Activated naive CD4-positive, alpha-beta T cell treated with anti-CD3 and anti-CD28 coated beads, Interleukin-2, amount 10 ng/mL, durations not matched to agents 7 days and 5 days (primary cell): ENCODE measurements around the gene ACVRL1.
A peak's percentile ranks its signal among the peaks of the same experiment; 100 is the strongest.

Experiments used
- CTCF ChIA-PET: fragments of 350-600 bp; sonication (Branson Sonifier 250); formaldehyde crosslinking; loops from one replicate; lab custom pipeline; 2021; ENCODE audit warnings: antibody characterized with exemption; lab: Charles Lee
- DNase-seq: peaks from one replicate; pipeline ENCODE4 v3.0.0-alpha.2; 2020
- H3K27ac Mint-ChIP-seq: one replicate; pipeline ENCODE4 v1.8.0; 2021; ENCODE audit warnings: mild to moderate bottlenecking, moderate library complexity, mixed read lengths
- H3K27me3 Mint-ChIP-seq: one replicate; pipeline ENCODE4 v1.8.0; 2021; ENCODE audit warnings: mild to moderate bottlenecking, mixed read lengths
- H3K36me3 Mint-ChIP-seq: one replicate; pipeline ENCODE4 v1.8.0; 2021; ENCODE audit warnings: mixed read lengths
- H3K4me1 Mint-ChIP-seq: one replicate; pipeline ENCODE4 v1.8.0; 2021; ENCODE audit warnings: mixed read lengths
- H3K4me3 Mint-ChIP-seq: one replicate; pipeline ENCODE4 v1.8.0; 2021; ENCODE audit warnings: mild to moderate bottlenecking, moderate library complexity, mixed read lengths
- H3K9me3 Mint-ChIP-seq: one replicate; pipeline ENCODE4 v1.8.0; 2021; ENCODE audit warnings: mixed read lengths

ACVRL1 gene

GRCh38 chr12:51941604-51942003, 34.3 kb downstream of the ACVRL1 start:
- no peak overlapping the region for H3K27ac Mint-ChIP-seq
- peaks cover 54% of the 10 kb centered on the region for H3K27me3 Mint-ChIP-seq
- H3K4me1 Mint-ChIP-seq: peaks cover 4% of the 10 kb centered on the region
- CTCF ChIA-PET: interaction anchor here (1.0 to 1.4 kb wide), 2 partner anchors 18 to 36 kb away, joined by 3 read pairs; no protein-coding TSS in a partner anchor
- no peaks in the 10 kb centered on the region for H3K36me3 Mint-ChIP-seq
- DNase-seq: no peak
- peaks cover 15% of the 10 kb centered on the region for H3K9me3 Mint-ChIP-seq
- no peak overlapping the region for H3K4me3 Mint-ChIP-seq

- Mint-ChIP-seq H3K9me3 (peaks cover 15% of the 10 kb centered on the region), H3K4me1 (peaks cover 4% of the 10 kb centered on the region), H3K36me3 (no peaks in the 10 kb centered on the region), H3K27ac (no peak overlapping the region), H3K27me3 (peaks cover 54% of the 10 kb centered on the region), H3K4me3 (no peak overlapping the region)
- CTCF ChIA-PET: interaction anchor here (1.0 to 1.4 kb wide), 2 partner anchors 18 to 35 kb away, joined by 3 read pairs; no protein-coding TSS in a partner anchor
- DNase-seq: no peak
Measured at GRCh38 chr12:51942056-51942455, 34.8 kb downstream of the ACVRL1 start.

GRCh38 chr12:51942501-51943000, 35.2 kb downstream of the ACVRL1 start:
- H3K4me1 Mint-ChIP-seq: peaks cover 4% of the 10 kb centered on the region
- no peaks in the 10 kb centered on the region for H3K36me3 Mint-ChIP-seq
- peaks cover 15% of the 10 kb centered on the region for H3K9me3 Mint-ChIP-seq
- CTCF ChIA-PET: interaction anchor here (1.0 to 1.4 kb wide), 2 partner anchors 19 to 35 kb away, joined by 3 read pairs; no protein-coding TSS in a partner anchor
- H3K4me3 Mint-ChIP-seq: no peak overlapping the region
- H3K27ac Mint-ChIP-seq: no peak overlapping the region
- peaks cover 59% of the 10 kb centered on the region for H3K27me3 Mint-ChIP-seq
- no peak for DNase-seq

DNA sequence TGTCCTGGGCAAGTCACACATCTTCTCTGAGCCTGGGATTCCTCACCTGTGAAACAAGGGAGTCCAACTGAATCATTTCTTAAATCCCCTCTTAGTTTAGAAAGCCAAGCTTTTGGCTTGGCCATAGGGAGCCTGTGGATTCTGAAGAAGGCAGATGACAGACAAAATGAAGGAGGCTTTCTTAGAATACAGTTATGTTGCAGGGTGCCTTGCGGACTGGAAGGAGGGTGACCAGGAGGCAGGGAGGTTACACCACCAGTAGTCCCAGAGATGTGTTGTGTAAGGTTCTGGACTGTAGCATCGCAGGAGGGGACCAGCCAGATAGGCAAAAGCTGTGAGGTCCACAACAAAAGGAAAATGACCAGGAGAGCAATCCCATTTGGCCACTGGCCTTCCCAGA, 36.0 kb downstream of the ACVRL1 start:
- H3K27me3 Mint-ChIP-seq: peaks cover 61% of the 10 kb centered on the region
- CTCF ChIA-PET: no interaction called here

DNA sequence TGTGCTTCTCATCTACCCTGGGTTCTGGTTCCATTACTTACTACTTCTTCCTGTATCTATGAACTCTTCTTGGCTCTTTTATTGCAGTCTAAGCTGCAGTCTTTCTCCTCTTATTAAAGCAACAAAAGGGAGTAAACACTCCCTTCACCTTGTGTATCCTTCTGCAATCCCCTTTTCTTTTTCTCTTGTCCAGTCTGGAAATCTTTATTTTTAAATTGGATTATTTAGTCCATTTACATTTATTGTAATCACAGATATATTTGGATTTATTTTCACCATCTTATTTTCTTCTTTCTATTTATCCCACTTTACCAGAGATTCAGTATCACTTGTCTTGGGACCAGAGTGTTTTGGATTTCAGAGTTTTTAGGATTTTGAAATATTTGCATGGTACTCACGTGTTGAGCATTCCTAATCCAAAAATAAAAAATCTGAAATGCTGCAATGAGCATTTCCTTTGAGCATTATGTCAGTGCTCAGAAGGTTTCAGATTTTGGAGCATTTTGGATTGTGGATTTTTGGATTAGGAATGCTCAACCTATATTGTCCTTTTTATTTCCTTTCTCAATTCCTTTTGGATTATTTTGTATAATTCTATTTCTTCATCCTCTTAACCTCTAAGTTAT, 37.4 kb downstream of the ACVRL1 start:
- Mint-ChIP-seq H3K27me3 (peaks cover 67% of the 10 kb centered on the region), H3K4me3 (no peak overlapping the region), H3K36me3 (no peaks in the 10 kb centered on the region), H3K27ac (no peak overlapping the region), H3K4me1 (peaks cover 4% of the 10 kb centered on the region), H3K9me3 (peaks cover 15% of the 10 kb centered on the region)
- no peak for DNase-seq
- CTCF ChIA-PET: no interaction called here

More for the DNA sequence above, 36.0 kb downstream of the ACVRL1 start:
- H3K9me3 Mint-ChIP-seq: peaks cover 15% of the 10 kb centered on the region
- H3K36me3 Mint-ChIP-seq: no peaks in the 10 kb centered on the region
- DNase-seq: no peak
- H3K4me3 Mint-ChIP-seq: no peak overlapping the region
- H3K4me1 Mint-ChIP-seq: peaks cover 4% of the 10 kb centered on the region
- no peak overlapping the region for H3K27ac Mint-ChIP-seq

GRCh38 chr12:51947246-51947996, 40.1 kb downstream of the ACVRL1 start:
- Mint-ChIP-seq H3K27me3 (peaks cover 69% of the 10 kb centered on the region), H3K4me3 (no peak overlapping the region), H3K27ac (no peak overlapping the region)

GRCh38 chr12:51948066-51948465, 40.8 kb downstream of the ACVRL1 start:
- DNase-seq: no peak
- peaks cover 11% of the 10 kb centered on the region for H3K4me1 Mint-ChIP-seq
- H3K27me3 Mint-ChIP-seq: peaks cover 69% of the 10 kb centered on the region
- H3K27ac Mint-ChIP-seq: no peak overlapping the region
- CTCF ChIA-PET: no interaction called here
- no peaks in the 10 kb centered on the region for H3K36me3 Mint-ChIP-seq
- peaks cover 15% of the 10 kb centered on the region for H3K9me3 Mint-ChIP-seq
- no peak overlapping the region for H3K4me3 Mint-ChIP-seq

More at GRCh38 chr12:51947246-51947996, 40.1 kb downstream of the ACVRL1 start:
- peaks cover 5% of the 10 kb centered on the region for H3K4me1 Mint-ChIP-seq
- peaks cover 15% of the 10 kb centered on the region for H3K9me3 Mint-ChIP-seq
- no peaks in the 10 kb centered on the region for H3K36me3 Mint-ChIP-seq
- CTCF ChIA-PET: no interaction called here
- no peak for DNase-seq

DNA sequence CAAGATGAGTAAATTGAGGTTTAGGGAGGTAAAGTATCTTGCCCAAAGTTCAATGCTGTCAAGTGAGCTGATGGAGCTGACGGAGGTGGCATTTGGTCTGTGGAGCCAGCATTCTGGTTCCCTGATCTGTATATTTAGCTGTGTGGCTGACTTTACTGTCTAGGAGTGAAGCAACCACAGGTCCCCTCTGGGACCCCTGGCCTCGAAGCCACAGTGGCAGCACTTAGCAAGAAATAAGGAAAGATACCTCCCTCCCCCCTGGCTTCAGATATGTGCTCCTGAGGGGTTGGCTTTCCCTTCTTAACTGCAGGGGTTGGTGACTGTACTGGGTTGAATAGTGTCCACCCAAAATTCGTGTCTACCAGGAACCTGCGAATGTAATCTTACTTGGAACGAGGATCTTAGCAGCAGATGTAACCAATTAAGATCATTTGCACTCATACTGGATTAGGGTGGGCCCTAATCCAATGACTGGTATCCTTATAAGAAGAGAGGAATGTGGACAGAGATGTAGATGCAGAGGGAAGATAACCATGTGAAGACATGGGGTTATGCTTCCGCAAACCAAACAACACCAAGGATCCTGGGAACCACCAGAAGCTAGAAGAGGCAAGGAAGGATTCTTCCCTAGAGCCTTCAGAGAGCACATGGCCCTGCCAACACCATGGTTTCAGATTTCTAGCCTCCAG, 42.2 kb downstream of the ACVRL1 start:
- no peaks in the 10 kb centered on the region for H3K36me3 Mint-ChIP-seq
- no peak overlapping the region for H3K27ac Mint-ChIP-seq
- peaks cover 8% of the 10 kb centered on the region for H3K9me3 Mint-ChIP-seq
- CTCF ChIA-PET: interaction anchor here (0.7 to 1.9 kb wide), 4 partner anchors 11 to 76 kb away, joined by 3 to 5 read pairs (median 5); no protein-coding TSS in a partner anchor
- no peak overlapping the region for H3K4me3 Mint-ChIP-seq
- H3K4me1 Mint-ChIP-seq: peaks cover 23% of the 10 kb centered on the region
- no peak for DNase-seq
- H3K27me3 Mint-ChIP-seq: peaks cover 69% of the 10 kb centered on the region

DNA sequence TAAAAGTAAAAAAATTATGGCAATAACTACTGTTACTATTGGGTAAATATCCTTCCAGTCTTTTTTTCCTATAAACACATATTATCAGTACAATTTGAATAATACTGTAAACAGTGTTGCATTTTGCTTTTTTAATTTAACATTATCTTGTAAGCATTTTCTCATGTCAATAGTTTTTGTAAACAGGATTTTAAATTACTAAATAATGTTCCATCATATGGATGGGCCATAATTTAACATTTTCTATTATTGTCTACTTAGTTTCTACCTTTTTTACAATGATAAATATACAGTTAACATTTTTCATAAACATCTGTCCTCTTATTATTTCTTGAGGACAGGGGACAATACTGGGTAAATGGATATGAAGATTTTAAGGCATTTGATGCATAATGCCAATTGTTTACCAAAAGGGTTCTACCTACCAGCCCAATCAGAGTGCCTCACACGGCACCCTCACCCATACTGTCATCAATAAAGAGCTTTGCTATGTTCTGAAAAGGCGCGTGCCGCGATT, 43.4 kb downstream of the ACVRL1 start:
- DNase-seq: no peak
- no peaks in the 10 kb centered on the region for H3K9me3 Mint-ChIP-seq
- peaks cover 67% of the 10 kb centered on the region for H3K27me3 Mint-ChIP-seq
- no peaks in the 10 kb centered on the region for H3K36me3 Mint-ChIP-seq
- peak overlapping the region; percentile 94 for H3K4me3 Mint-ChIP-seq
- peaks cover 24% of the 10 kb centered on the region for H3K4me1 Mint-ChIP-seq
- CTCF ChIA-PET: interaction anchor here (1.9 kb wide), 1 partner anchor 24 kb away, joined by 5 read pairs; no protein-coding TSS in a partner anchor
- peak overlapping the region; percentile 77 for H3K27ac Mint-ChIP-seq

DNA sequence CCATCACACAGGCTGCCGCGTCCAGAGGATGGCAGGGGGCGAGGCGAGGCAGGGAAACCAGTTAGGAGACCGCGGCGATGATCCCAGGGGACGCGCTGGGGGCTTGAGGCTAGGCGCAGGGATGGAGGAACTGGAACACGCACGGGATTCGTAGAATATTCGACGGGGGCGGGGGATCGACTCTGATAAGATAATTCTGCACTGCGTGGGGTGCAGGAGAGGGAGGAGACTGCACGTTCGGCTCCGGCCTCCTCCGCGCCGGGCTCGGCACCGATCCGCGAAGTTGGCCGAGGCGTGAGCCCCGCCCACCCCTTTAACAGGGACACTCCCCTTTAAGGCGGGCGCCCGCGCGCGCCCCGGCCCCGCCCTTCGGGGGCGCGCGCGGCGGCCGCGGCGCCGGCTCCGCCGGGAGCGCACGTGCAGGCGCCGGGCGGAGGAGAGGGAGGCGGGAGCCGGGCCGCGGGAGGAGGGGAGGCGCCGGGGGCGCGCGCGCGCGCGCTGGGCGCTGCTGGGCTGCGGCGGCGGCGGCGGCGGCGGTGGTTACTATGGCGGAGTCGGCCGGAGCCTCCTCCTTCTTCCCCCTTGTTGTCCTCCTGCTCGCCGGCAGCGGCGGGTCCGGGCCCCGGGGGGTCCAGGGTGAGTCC, 44.0 kb downstream of the ACVRL1 start, which contains the start of gene ACVR1B:
Gene ACVR1B, plus strand, starts transcription at position 501 of the 644 bp plus-strand sequence. Its CDS starts 45 bp downstream, at position 546.
- no peaks in the 10 kb centered on the region for H3K36me3 Mint-ChIP-seq
- H3K27me3 Mint-ChIP-seq: peaks cover 66% of the 10 kb centered on the region
- peak within 1 kb of the TSS; percentile 77 for H3K27ac Mint-ChIP-seq
- H3K4me3 Mint-ChIP-seq: peak within 1 kb of the TSS; percentile 94
- H3K9me3 Mint-ChIP-seq: no peaks in the 10 kb centered on the region
- DNase-seq: peak; percentile 92
- H3K4me1 Mint-ChIP-seq: peaks cover 24% of the 10 kb centered on the region
- CTCF ChIA-PET: interaction anchor here (1.0 to 1.9 kb wide), 2 partner anchors 24 kb away, joined by 3 to 5 read pairs; no protein-coding TSS in a partner anchor

DNA sequence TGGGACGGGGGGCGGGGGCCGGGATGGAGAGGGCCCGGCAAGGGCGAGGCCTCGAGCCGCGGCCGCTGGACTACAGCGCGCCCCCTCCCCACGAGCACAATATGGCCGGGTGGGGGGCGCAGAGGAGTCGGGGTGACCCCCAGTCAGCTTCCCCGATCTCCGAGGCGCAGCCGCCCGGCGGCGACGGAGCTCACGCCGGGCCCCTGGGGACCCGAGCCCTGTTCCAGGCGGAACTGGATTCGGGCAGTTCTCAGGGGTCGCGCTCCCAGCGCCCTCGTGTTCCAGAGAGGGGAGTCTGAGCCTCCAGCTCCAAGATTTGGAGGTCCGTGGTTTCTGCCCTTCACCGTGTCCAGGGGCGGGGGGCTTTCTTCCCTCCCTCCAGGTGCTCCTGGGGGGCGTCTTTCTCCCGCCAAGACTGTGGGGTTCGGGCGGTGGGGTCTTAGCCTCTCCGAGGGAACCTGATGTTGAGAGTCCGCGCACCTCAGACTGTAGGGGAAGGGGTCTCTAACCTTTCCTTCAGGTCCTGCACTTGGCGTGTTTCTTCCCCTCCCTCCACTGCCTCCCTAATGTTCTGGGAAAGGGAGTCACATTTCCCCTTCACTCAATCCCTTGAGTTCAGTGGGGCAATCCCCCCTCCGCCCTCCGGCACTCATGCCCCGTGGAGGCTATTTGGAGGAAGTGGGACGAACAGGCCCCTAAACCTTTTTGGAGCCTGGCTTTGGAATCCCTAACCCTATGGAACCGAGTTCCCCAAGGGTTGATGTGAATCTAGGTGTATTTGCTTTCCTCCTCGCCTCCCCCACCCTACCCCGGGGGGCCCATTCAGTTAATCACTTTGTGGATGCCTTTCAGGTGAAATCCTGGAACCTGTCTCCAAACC, 44.8 kb downstream of the ACVRL1 start:
- peaks cover 24% of the 10 kb centered on the region for H3K4me1 Mint-ChIP-seq
- DNase-seq: no peak
- no peak overlapping the region for H3K27ac Mint-ChIP-seq
- CTCF ChIA-PET: interaction anchor here (1.0 kb wide), 1 partner anchor 23 kb away, joined by 3 read pairs; no protein-coding TSS in a partner anchor
- no peaks in the 10 kb centered on the region for H3K36me3 Mint-ChIP-seq
- peaks cover 63% of the 10 kb centered on the region for H3K27me3 Mint-ChIP-seq
- no peaks in the 10 kb centered on the region for H3K9me3 Mint-ChIP-seq
- peak overlapping the region; percentile 67 for H3K4me3 Mint-ChIP-seq

- CTCF ChIA-PET: no interaction called here
- H3K4me1 Mint-ChIP-seq: peaks cover 24% of the 10 kb centered on the region
Measured at GRCh38 chr12:51953089-51953488, 45.8 kb downstream of the ACVRL1 start.

More at GRCh38 chr12:51953089-51953488, 45.8 kb downstream of the ACVRL1 start:
- Mint-ChIP-seq H3K36me3 (no peaks in the 10 kb centered on the region), H3K4me3 (peak overlapping the region; percentile 67), H3K27me3 (peaks cover 52% of the 10 kb centered on the region), H3K9me3 (no peaks in the 10 kb centered on the region), H3K27ac (no peak overlapping the region)
- no peak for DNase-seq
